ENCODE results near the gene SLC15A2.
A peak's percentile ranks its signal among the peaks of the same experiment; 100 is the strongest.

GRCh38 chr3:121989943-121990342, 95.7 kb downstream of the SLC15A2 start:
- TF ChIP-seq POLR2A (IDR thresholded peaks at IDR 0.05): no peak
- TF ChIP-seq, protein P1, sequence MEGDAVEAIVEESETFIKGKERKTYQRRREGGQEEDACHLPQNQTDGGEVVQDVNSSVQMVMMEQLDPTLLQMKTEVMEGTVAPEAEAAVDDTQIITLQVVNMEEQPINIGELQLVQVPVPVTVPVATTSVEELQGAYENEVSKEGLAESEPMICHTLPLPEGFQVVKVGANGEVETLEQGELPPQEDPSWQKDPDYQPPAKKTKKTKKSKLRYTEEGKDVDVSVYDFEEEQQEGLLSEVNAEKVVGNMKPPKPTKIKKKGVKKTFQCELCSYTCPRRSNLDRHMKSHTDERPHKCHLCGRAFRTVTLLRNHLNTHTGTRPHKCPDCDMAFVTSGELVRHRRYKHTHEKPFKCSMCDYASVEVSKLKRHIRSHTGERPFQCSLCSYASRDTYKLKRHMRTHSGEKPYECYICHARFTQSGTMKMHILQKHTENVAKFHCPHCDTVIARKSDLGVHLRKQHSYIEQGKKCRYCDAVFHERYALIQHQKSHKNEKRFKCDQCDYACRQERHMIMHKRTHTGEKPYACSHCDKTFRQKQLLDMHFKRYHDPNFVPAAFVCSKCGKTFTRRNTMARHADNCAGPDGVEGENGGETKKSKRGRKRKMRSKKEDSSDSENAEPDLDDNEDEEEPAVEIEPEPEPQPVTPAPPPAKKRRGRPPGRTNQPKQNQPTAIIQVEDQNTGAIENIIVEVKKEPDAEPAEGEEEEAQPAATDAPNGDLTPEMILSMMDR (IDR thresholded peaks at IDR 0.05): peak in 1 of 3 experiments; percentile 16
